Measurements from ENCODE around the gene JPH2.

JPH2 gene

GRCh38 chr20:44154521-44155001, 32.4 kb downstream of the JPH2 start:
- Histone ChIP-seq H2AFZ (ENCODE audit: low read depth, low read length) (no peak overlapping the region), H3K4me3 (ENCODE audit: low read length) (no peak overlapping the region), H3K36me3 (ENCODE audit: insufficient read depth, low read length) (no peaks in the 10 kb centered on the region), H3K27me3 (ENCODE audit: insufficient read depth, low read length) (no peaks in the 10 kb centered on the region), H3K4me1 (ENCODE audit: insufficient read depth, low read length) (peaks cover 23% of the 10 kb centered on the region), H3K9me3 (ENCODE audit: low read length) (no peaks in the 10 kb centered on the region)

- Histone ChIP-seq H3K4me3 (ENCODE audit: low read length) (no peak overlapping the region), H2AFZ (ENCODE audit: low read depth, low read length) (no peak overlapping the region), H3K36me3 (ENCODE audit: insufficient read depth, low read length) (no peaks in the 10 kb centered on the region), H3K4me1 (ENCODE audit: insufficient read depth, low read length) (peaks cover 23% of the 10 kb centered on the region), H3K27me3 (ENCODE audit: insufficient read depth, low read length) (no peaks in the 10 kb centered on the region), H3K9me3 (ENCODE audit: low read length) (no peaks in the 10 kb centered on the region)
These were observed 33.3 kb downstream of the JPH2 start for GRCh38 chr20:44153636-44154043.

GRCh38 chr20:44151621-44152416, 35.2 kb downstream of the JPH2 start:
- H3K9me3 ChIP-seq (ENCODE audit: low read length), result no peaks in the 10 kb centered on the region
- no peak overlapping the region for H2AFZ ChIP-seq (ENCODE audit: low read depth, low read length)
- no peaks in the 10 kb centered on the region for H3K27me3 ChIP-seq (ENCODE audit: insufficient read depth, low read length)
- H3K4me3 ChIP-seq (ENCODE audit: low read length), result no peak overlapping the region
- H3K36me3 ChIP-seq (ENCODE audit: insufficient read depth, low read length), result no peaks in the 10 kb centered on the region
- H3K4me1 ChIP-seq (ENCODE audit: insufficient read depth, low read length), result peaks cover 11% of the 10 kb centered on the region

- no peak overlapping the region for H3K4me3 ChIP-seq (ENCODE audit: low read length)
- H3K4me1 ChIP-seq (ENCODE audit: insufficient read depth, low read length), result no peaks in the 10 kb centered on the region
- peaks cover 2% of the 10 kb centered on the region for H3K27me3 ChIP-seq (ENCODE audit: insufficient read depth, low read length)
- no peaks in the 10 kb centered on the region for H3K9me3 ChIP-seq (ENCODE audit: low read length)
- no peaks in the 10 kb centered on the region for H3K36me3 ChIP-seq (ENCODE audit: insufficient read depth, low read length)
- no peak overlapping the region for H2AFZ ChIP-seq (ENCODE audit: low read depth, low read length)
These were observed 40.7 kb downstream of the JPH2 start for GRCh38 chr20:44146272-44146671.

GRCh38 chr20:44145131-44145775, 41.7 kb downstream of the JPH2 start:
- no peak overlapping the region for H3K4me3 ChIP-seq (ENCODE audit: low read length)

GRCh38 chr20:44143936-44144335, 43.1 kb downstream of the JPH2 start:
- Histone ChIP-seq H3K27me3 (ENCODE audit: insufficient read depth, low read length) (peaks cover 5% of the 10 kb centered on the region), H2AFZ (ENCODE audit: low read depth, low read length) (no peak overlapping the region), H3K4me3 (ENCODE audit: low read length) (no peak overlapping the region), H3K36me3 (ENCODE audit: insufficient read depth, low read length) (no peaks in the 10 kb centered on the region), H3K9me3 (ENCODE audit: low read length) (no peaks in the 10 kb centered on the region), H3K4me1 (ENCODE audit: insufficient read depth, low read length) (no peaks in the 10 kb centered on the region)

More at GRCh38 chr20:44145131-44145775, 41.7 kb downstream of the JPH2 start:
- Histone ChIP-seq H3K4me1 (ENCODE audit: insufficient read depth, low read length) (no peaks in the 10 kb centered on the region), H3K36me3 (ENCODE audit: insufficient read depth, low read length) (no peaks in the 10 kb centered on the region), H3K9me3 (ENCODE audit: low read length) (no peaks in the 10 kb centered on the region), H2AFZ (ENCODE audit: low read depth, low read length) (no peak overlapping the region), H3K27me3 (ENCODE audit: insufficient read depth, low read length) (peaks cover 2% of the 10 kb centered on the region)

- no peak overlapping the region for H3K4me3 ChIP-seq (ENCODE audit: low read length)
- H2AFZ ChIP-seq (ENCODE audit: low read depth, low read length), result no peak overlapping the region
- no peaks in the 10 kb centered on the region for H3K9me3 ChIP-seq (ENCODE audit: low read length)
- peaks cover under 1% of the 10 kb centered on the region for H3K4me1 ChIP-seq (ENCODE audit: insufficient read depth, low read length)
- H3K36me3 ChIP-seq (ENCODE audit: insufficient read depth, low read length), result no peaks in the 10 kb centered on the region
- H3K27me3 ChIP-seq (ENCODE audit: insufficient read depth, low read length), result peaks cover 5% of the 10 kb centered on the region
These were observed 44.6 kb downstream of the JPH2 start for GRCh38 chr20:44142413-44142812.

GRCh38 chr20:44141873-44142272, 45.1 kb downstream of the JPH2 start:
- Histone ChIP-seq H3K36me3 (ENCODE audit: insufficient read depth, low read length) (no peaks in the 10 kb centered on the region), H3K4me1 (ENCODE audit: insufficient read depth, low read length) (peaks cover 2% of the 10 kb centered on the region), H3K4me3 (ENCODE audit: low read length) (no peak overlapping the region)

GRCh38 chr20:44138867-44139266, 48.1 kb downstream of the JPH2 start:
- Histone ChIP-seq H2AFZ (ENCODE audit: low read depth, low read length) (no peak overlapping the region), H3K27me3 (ENCODE audit: insufficient read depth, low read length) (peaks cover 5% of the 10 kb centered on the region), H3K4me1 (ENCODE audit: insufficient read depth, low read length) (peaks cover 2% of the 10 kb centered on the region), H3K9me3 (ENCODE audit: low read length) (no peaks in the 10 kb centered on the region), H3K36me3 (ENCODE audit: insufficient read depth, low read length) (no peaks in the 10 kb centered on the region), H3K4me3 (ENCODE audit: low read length) (no peak overlapping the region)

More at GRCh38 chr20:44141873-44142272, 45.1 kb downstream of the JPH2 start:
- H3K27me3 ChIP-seq (ENCODE audit: insufficient read depth, low read length), result peaks cover 5% of the 10 kb centered on the region
- H3K9me3 ChIP-seq (ENCODE audit: low read length), result no peaks in the 10 kb centered on the region
- H2AFZ ChIP-seq (ENCODE audit: low read depth, low read length), result no peak overlapping the region

GRCh38 chr20:44137266-44137801, 49.7 kb downstream of the JPH2 start:
- Histone ChIP-seq H2AFZ (ENCODE audit: low read depth, low read length) (no peak overlapping the region), H3K9me3 (ENCODE audit: low read length) (no peaks in the 10 kb centered on the region), H3K4me1 (ENCODE audit: insufficient read depth, low read length) (peaks cover 2% of the 10 kb centered on the region), H3K36me3 (ENCODE audit: insufficient read depth, low read length) (no peaks in the 10 kb centered on the region), H3K27me3 (ENCODE audit: insufficient read depth, low read length) (peaks cover 3% of the 10 kb centered on the region), H3K4me3 (ENCODE audit: low read length) (no peak overlapping the region)

- Histone ChIP-seq H3K27me3 (ENCODE audit: insufficient read depth, low read length) (peaks cover 3% of the 10 kb centered on the region), H3K36me3 (ENCODE audit: insufficient read depth, low read length) (no peaks in the 10 kb centered on the region), H2AFZ (ENCODE audit: low read depth, low read length) (no peak overlapping the region), H3K9me3 (ENCODE audit: low read length) (no peaks in the 10 kb centered on the region), H3K4me1 (ENCODE audit: insufficient read depth, low read length) (peaks cover 2% of the 10 kb centered on the region), H3K4me3 (ENCODE audit: low read length) (no peak overlapping the region)
These were observed 50.3 kb downstream of the JPH2 start for GRCh38 chr20:44136579-44137265.

- no peak overlapping the region for H3K4me3 ChIP-seq (ENCODE audit: low read length)
- peaks cover 2% of the 10 kb centered on the region for H3K4me1 ChIP-seq (ENCODE audit: insufficient read depth, low read length)
- H3K27me3 ChIP-seq (ENCODE audit: insufficient read depth, low read length), result peaks cover 3% of the 10 kb centered on the region
- no peak overlapping the region for H2AFZ ChIP-seq (ENCODE audit: low read depth, low read length)
- no peaks in the 10 kb centered on the region for H3K9me3 ChIP-seq (ENCODE audit: low read length)
- H3K36me3 ChIP-seq (ENCODE audit: insufficient read depth, low read length), result no peaks in the 10 kb centered on the region
These were observed 51.4 kb downstream of the JPH2 start for GRCh38 chr20:44135417-44136204.
